Suprapubic skin (tissue), 4 donors: ENCODE results near the gene ZNF738.

Source experiments
- EP300 ChIP-seq: sonication (generic); formaldehyde crosslinking; IDR thresholded peaks from one replicate; pipeline ENCODE4 v1.6.1; 2017; ENCODE audit warnings: antibody characterized with exemption
- POLR2AphosphoS5 ChIP-seq, 3 donors: sonication (generic); formaldehyde crosslinking; IDR thresholded peaks; one replicate each; pipeline ENCODE4 v1.6.1; 2017; ENCODE audit warnings: antibody characterized with exemption in 3 of 3

- TF ChIP-seq POLR2AphosphoS5 (IDR thresholded peaks at IDR 0.05) (no peak), EP300 (no peak)
Measured at GRCh38 chr19:21362291-21362690, 3.5 kb downstream of the ZNF738 start.
